ENCODE measurements around the gene PCDHA6. TPM values are rescaled to one million over a fixed set of nuclear protein-coding genes. Genes with fewer than 3 reads are reported as not detected.
"Not testable (repeated sequence)": the region's sequence is repeated elsewhere in the genome, so short reads cannot be mapped to it uniquely, and the experiment has no call there.

The PCDHA6 gene
- total and polyA plus RNA-seq, 2 experiments from 2014 or later = 2.1 to 5.2 TPM

- H3K36me3 ChIP-seq (ENCODE audit: insufficient read depth); H3K9me2 ChIP-seq (ENCODE audit: insufficient read depth); H3K4me1 Mint-ChIP-seq; H4K20me1 ChIP-seq (replicated peaks; ENCODE audit: insufficient read depth); H3K79me2 ChIP-seq (replicated peaks; ENCODE audit: insufficient read depth); H3K27me3 Mint-ChIP-seq (ENCODE audit: insufficient read depth, low read depth, poor library complexity); H3F3A ChIP-seq (replicated peaks; ENCODE audit: low read depth); H3K4me1 ChIP-seq (ENCODE audit: insufficient read depth); H3K9me3 Mint-ChIP-seq; H3K27me3 ChIP-seq (ENCODE audit: insufficient read depth): not testable (repeated sequence)
- H3K27ac Mint-ChIP-seq = peak overlapping the region; percentile 51; the same call in 1 of the 2 replicates
- Histone ChIP-seq H3K4me3 (peak overlapping the region; percentile 62), H3K4me2 (peak overlapping the region; percentile 72), H2AFZ (peak overlapping the region; percentile 2; the same call in 1 of the 2 replicates), H3K27ac (ENCODE audit: low read depth) (peak overlapping the region; percentile 3; the same call in 1 of the 2 replicates)
- peak overlapping the region; percentile 74 for H3K4me3 Mint-ChIP-seq
- peak; percentile 90 for ATAC-seq
- DNase-seq (ENCODE audit: low spot score) = peak; percentile 56
- TF ChIP-seq CTCF (conservative IDR thresholded peaks at IDR 0.05; ENCODE audit: low read depth in 2 of 2) = peak; percentile 44 to 45; a peak in 3 of 4 replicates
- peaks cover 28% of the 10 kb centered on the region; the same call in 2 of the 3 replicates for H3K36me3 Mint-ChIP-seq (ENCODE audit: low read depth)
Measured at GRCh38 chr5:140834439-140835008, 6.8 kb downstream of the PCDHA6 start.

- peaks cover 10% of the 10 kb centered on the region for H3K9me3 Mint-ChIP-seq
- peaks cover 4% of the 10 kb centered on the region; the same call in 1 of the 2 replicates for H3K36me3 ChIP-seq (ENCODE audit: insufficient read depth)
- no peaks in the 10 kb centered on the region for H3K9me2 ChIP-seq (ENCODE audit: insufficient read depth)
- no peaks in the 10 kb centered on the region for H3K4me1 Mint-ChIP-seq
- H3K27me3 ChIP-seq (ENCODE audit: insufficient read depth) = no peaks in the 10 kb centered on the region
- no peak for ATAC-seq
- H3K27me3 Mint-ChIP-seq (ENCODE audit: insufficient read depth, low read depth, poor library complexity) = peaks cover 2% of the 10 kb centered on the region
- no peaks in the 10 kb centered on the region for H3F3A ChIP-seq (replicated peaks; ENCODE audit: low read depth)
- H3K27ac Mint-ChIP-seq = no peak overlapping the region
- no peak overlapping the region for H2AFZ ChIP-seq
- no peak overlapping the region for H3K4me3 Mint-ChIP-seq
- H4K20me1 ChIP-seq (replicated peaks; ENCODE audit: insufficient read depth) = no peaks in the 10 kb centered on the region; the same call in 1 of the 2 replicates
- no peaks in the 10 kb centered on the region for H3K79me2 ChIP-seq (replicated peaks; ENCODE audit: insufficient read depth)
- DNase-seq (ENCODE audit: low spot score) = no peak
- H3K4me3 ChIP-seq = no peak overlapping the region
- H3K36me3 Mint-ChIP-seq (ENCODE audit: low read depth) = peaks cover 24% of the 10 kb centered on the region; the same call in 2 of the 3 replicates
- no peak overlapping the region for H3K27ac ChIP-seq (ENCODE audit: low read depth)
- no peak overlapping the region for H3K4me2 ChIP-seq
- H3K4me1 ChIP-seq (ENCODE audit: insufficient read depth) = no peaks in the 10 kb centered on the region
- TF ChIP-seq ZNF114 (CRISPR knock-in tag; IDR thresholded peaks at IDR 0.05) (no peak), STAT1 (IDR thresholded peaks at IDR 0.05; ENCODE audit: unreplicated experiment) (no peak), ZNF462 (CRISPR knock-in tag; IDR thresholded peaks at IDR 0.05) (no peak), CTCF (conservative IDR thresholded peaks at IDR 0.05; ENCODE audit: low read depth in 2 of 2) (no peak), CREB1 (CRISPR knock-in tag; IDR thresholded peaks at IDR 0.05; ENCODE audit: low read depth) (no peak), EZH2 (IDR thresholded peaks at IDR 0.05; ENCODE audit: low read depth, unreplicated experiment) (no peak), ETS1 (IDR thresholded peaks at IDR 0.05) (no peak)
Measured at GRCh38 chr5:140835622-140836510, 8.1 kb downstream of the PCDHA6 start.

All from GM23338 (cell line).